ENCODE results near the gene CLCN5. TPM values are rescaled to one million over a fixed set of nuclear protein-coding genes. Genes with fewer than 3 reads are reported as not detected.
A peak's percentile ranks its signal among the peaks of the same experiment; 100 is the strongest.

The CLCN5 gene
- total and polyA plus RNA-seq, 2 of the 13 experiments (the other 11 are each of a cell fraction or from before 2014, with no cell fraction given) = 7.8 to 27.3 TPM

GRCh38 chrX:49877397-49878101 lies 44.8 kb upstream of the CLCN5 start (continued):
- TF ChIP-seq, protein P1, sequence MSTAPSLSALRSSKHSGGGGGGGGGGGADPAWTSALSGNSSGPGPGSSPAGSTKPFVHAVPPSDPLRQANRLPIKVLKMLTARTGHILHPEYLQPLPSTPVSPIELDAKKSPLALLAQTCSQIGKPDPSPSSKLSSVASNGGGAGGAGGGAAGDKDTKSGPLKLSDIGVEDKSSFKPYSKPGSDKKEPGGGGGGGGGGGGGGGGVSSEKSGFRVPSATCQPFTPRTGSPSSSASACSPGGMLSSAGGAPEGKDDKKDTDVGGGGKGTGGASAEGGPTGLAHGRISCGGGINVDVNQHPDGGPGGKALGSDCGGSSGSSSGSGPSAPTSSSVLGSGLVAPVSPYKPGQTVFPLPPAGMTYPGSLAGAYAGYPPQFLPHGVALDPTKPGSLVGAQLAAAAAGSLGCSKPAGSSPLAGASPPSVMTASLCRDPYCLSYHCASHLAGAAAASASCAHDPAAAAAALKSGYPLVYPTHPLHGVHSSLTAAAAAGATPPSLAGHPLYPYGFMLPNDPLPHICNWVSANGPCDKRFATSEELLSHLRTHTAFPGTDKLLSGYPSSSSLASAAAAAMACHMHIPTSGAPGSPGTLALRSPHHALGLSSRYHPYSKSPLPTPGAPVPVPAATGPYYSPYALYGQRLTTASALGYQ (CRISPR knock-in tag; IDR thresholded peaks at IDR 0.05) = peak; percentile 60; the same call in 1 of the 2 replicates
- TF ChIP-seq ZNF703 (CRISPR knock-in tag; IDR thresholded peaks at IDR 0.05; ENCODE audit: borderline replicate concordance) (no peak), ZNF317 (CRISPR knock-in tag; IDR thresholded peaks at IDR 0.05) (no peak), DPF2 (CRISPR knock-in tag; IDR thresholded peaks at IDR 0.05; ENCODE audit: borderline replicate concordance, low read depth) (peak; percentile 45; the same call in 1 of the 2 replicates), ZNF496 (CRISPR knock-in tag; IDR thresholded peaks at IDR 0.05; ENCODE audit: insufficient replicate concordance) (no peak), NFKB2 (CRISPR knock-in tag; IDR thresholded peaks at IDR 0.05; ENCODE audit: borderline replicate concordance) (no peak), XBP1 (CRISPR knock-in tag; IDR thresholded peaks at IDR 0.05) (no peak), KLF15 (CRISPR knock-in tag; IDR thresholded peaks at IDR 0.05; ENCODE audit: borderline replicate concordance) (no peak; the same call in 1 of the 2 replicates), JDP2 (CRISPR knock-in tag; IDR thresholded peaks at IDR 0.05; ENCODE audit: borderline replicate concordance) (no peak), AHR (CRISPR knock-in tag; IDR thresholded peaks at IDR 0.05) (no peak), HOXA7 (CRISPR knock-in tag; IDR thresholded peaks at IDR 0.05) (no peak), KLF16 (CRISPR knock-in tag; IDR thresholded peaks at IDR 0.05) (no peak), RNF2 (conservative IDR thresholded peaks at IDR 0.05; ENCODE audit: low read depth) (no peak), ZNF3 (CRISPR knock-in tag; IDR thresholded peaks at IDR 0.05) (no peak), ARNT (IDR thresholded peaks at IDR 0.05) (no peak), ZMAT5 (CRISPR knock-in tag; IDR thresholded peaks at IDR 0.05; ENCODE audit: borderline replicate concordance, low read depth) (no peak), ZMYM4 (CRISPR knock-in tag; IDR thresholded peaks at IDR 0.05) (peak; percentile 70), MXD4 (CRISPR knock-in tag; IDR thresholded peaks at IDR 0.05) (no peak), ZNF253 (CRISPR knock-in tag; IDR thresholded peaks at IDR 0.05; ENCODE audit: borderline replicate concordance) (no peak), ZNF850 (CRISPR knock-in tag; conservative IDR thresholded peaks at IDR 0.05) (no peak), ZBTB25 (CRISPR knock-in tag; IDR thresholded peaks at IDR 0.05) (no peak), FOXK2 (IDR thresholded peaks at IDR 0.05) (0 out of 2 replicates have a peak, but pooled peaks have one; percentile 19), ZNF326 (CRISPR knock-in tag; IDR thresholded peaks at IDR 0.05; ENCODE audit: borderline replicate concordance) (no peak)
- TF ChIP-seq, protein P2, sequence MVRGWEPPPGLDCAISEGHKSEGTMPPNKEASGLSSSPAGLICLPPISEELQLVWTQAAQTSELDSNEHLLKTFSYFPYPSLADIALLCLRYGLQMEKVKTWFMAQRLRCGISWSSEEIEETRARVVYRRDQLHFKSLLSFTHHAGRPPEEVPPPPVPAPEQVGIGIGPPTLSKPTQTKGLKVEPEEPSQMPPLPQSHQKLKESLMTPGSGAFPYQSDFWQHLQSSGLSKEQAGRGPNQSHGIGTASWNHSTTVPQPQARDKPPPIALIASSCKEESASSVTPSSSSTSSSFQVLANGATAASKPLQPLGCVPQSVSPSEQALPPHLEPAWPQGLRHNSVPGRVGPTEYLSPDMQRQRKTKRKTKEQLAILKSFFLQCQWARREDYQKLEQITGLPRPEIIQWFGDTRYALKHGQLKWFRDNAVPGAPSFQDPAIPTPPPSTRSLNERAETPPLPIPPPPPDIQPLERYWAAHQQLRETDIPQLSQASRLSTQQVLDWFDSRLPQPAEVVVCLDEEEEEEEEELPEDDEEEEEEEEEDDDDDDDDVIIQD (CRISPR knock-in tag; IDR thresholded peaks at IDR 0.05; ENCODE audit: low read depth) = peak; percentile 15; the same call in 1 of the 2 replicates
- TF ChIP-seq, protein P3, sequence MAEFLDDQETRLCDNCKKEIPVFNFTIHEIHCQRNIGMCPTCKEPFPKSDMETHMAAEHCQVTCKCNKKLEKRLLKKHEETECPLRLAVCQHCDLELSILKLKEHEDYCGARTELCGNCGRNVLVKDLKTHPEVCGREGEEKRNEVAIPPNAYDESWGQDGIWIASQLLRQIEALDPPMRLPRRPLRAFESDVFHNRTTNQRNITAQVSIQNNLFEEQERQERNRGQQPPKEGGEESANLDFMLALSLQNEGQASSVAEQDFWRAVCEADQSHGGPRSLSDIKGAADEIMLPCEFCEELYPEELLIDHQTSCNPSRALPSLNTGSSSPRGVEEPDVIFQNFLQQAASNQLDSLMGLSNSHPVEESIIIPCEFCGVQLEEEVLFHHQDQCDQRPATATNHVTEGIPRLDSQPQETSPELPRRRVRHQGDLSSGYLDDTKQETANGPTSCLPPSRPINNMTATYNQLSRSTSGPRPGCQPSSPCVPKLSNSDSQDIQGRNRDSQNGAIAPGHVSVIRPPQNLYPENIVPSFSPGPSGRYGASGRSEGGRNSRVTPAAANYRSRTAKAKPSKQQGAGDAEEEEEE (CRISPR knock-in tag; IDR thresholded peaks at IDR 0.05; ENCODE audit: borderline replicate concordance) = no peak
